HCT116 (cell line): ENCODE results near the gene SSB.

Experiments used
- EGR1 ChIP-seq: IDR thresholded peaks from 2 replicates; pipeline ENCODE4 v1.6.1; 2012; ENCODE audit warnings: low read depth
- POLR2A ChIP-seq: IDR thresholded peaks from 2 replicates; pipeline ENCODE4 v1.7.0; 2011; ENCODE audit warnings: borderline replicate concordance; ENCODE audit not compliant: insufficient read depth, insufficient read length; ENCODE audit errors: extremely low read depth
- POLR2AphosphoS5 ChIP-seq: IDR thresholded peaks from 2 replicates; pipeline ENCODE4 v1.6.1; 2011; ENCODE audit warnings: mild to moderate bottlenecking, low read depth, low read length, moderate library complexity
- TCF7L2 ChIP-seq: IDR thresholded peaks from 2 replicates; pipeline ENCODE4 v1.7.0; 2011; ENCODE audit warnings: borderline replicate concordance, inconsistent platforms; ENCODE audit not compliant: insufficient read depth, insufficient read length; ENCODE audit errors: extremely low read depth
- TF ChIP-seq, protein P1 (sequence below), 3 experiments: fragments of 200-600 bp in 1 of 3; sonication (generic) in 1 of 3; IDR thresholded peaks in 2 of 3; conservative IDR thresholded peaks in 1 of 3; 2 replicates each; pipeline ENCODE4 v1.5.1; 2012 to 2017; ENCODE audit warnings: low read depth in 2 of 3, low read length in 2 of 3, antibody characterized with exemption in 1 of 3, borderline replicate concordance in 1 of 3, control low read depth in 1 of 3, mild to moderate bottlenecking in 1 of 3, mixed read lengths in 1 of 3, mixed run types in 1 of 3, moderate library complexity in 1 of 3; ENCODE audit not compliant: insufficient read depth in 1 of 3

DNA sequence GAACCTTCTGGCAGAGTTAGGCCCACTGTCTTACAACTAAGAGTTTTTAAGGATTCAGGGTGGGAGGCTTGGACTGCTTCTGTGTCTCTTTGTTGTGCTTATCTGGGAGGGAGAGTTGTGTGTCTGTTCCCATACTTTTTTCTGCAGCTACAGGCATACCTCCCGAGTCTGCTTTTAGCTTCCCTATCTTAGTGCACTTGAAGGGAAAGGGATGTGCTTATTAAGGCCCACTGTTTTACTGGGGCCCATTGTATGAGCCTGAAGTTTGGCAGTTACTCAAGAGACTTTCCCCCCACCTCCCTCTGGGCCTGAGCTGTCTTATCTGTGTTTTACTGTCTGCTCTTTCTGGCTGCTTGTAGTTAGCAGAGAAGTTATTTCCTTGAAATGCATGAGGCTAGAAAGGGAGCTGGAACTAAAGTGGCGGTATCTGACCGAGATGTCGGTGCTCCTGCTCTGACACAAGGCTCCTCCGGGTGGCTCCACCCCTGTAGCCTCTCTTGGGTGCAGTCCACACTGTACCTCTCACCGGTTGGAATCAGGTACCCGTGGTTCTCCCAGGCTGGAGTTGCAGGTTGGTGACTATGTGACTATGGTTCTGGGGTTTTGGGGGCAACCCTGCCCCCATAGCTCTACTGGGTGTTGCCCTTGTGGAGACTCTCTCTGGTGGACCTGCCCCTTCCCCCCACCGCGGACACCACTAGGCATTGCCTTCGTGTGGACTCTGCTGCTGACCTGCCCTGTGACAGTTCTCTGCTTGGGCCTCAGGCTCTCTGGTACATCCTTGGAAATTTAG is 41.5 kb downstream of the SSB start:
- TF ChIP-seq POLR2AphosphoS5 (no peak), EGR1 (no peak), TCF7L2 (no peak), POLR2A (no peak)
- TF ChIP-seq, protein P1, sequence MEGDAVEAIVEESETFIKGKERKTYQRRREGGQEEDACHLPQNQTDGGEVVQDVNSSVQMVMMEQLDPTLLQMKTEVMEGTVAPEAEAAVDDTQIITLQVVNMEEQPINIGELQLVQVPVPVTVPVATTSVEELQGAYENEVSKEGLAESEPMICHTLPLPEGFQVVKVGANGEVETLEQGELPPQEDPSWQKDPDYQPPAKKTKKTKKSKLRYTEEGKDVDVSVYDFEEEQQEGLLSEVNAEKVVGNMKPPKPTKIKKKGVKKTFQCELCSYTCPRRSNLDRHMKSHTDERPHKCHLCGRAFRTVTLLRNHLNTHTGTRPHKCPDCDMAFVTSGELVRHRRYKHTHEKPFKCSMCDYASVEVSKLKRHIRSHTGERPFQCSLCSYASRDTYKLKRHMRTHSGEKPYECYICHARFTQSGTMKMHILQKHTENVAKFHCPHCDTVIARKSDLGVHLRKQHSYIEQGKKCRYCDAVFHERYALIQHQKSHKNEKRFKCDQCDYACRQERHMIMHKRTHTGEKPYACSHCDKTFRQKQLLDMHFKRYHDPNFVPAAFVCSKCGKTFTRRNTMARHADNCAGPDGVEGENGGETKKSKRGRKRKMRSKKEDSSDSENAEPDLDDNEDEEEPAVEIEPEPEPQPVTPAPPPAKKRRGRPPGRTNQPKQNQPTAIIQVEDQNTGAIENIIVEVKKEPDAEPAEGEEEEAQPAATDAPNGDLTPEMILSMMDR (IDR thresholded peaks at IDR 0.05 in 2 of 3, conservative IDR thresholded peaks at IDR 0.05 in 1 of 3; ENCODE audit: borderline replicate concordance in 1 of 3, insufficient read depth in 1 of 3, low read depth in 2 of 3, low read length in 2 of 3), result no peak
